Stomach smooth muscle (tissue), 2 donors: ENCODE data around the gene FGF14.

Source experiments
- H3K27ac ChIP-seq: one replicate; pipeline ENCODE4 v1.7.0; 2013; ENCODE audit warnings: mild to moderate bottlenecking, low read length, inconsistent platforms
- H3K27me3 ChIP-seq, 2 donors: one replicate each; pipeline ENCODE4 v1.7.0; 2013; ENCODE audit warnings: low read length in 2 of 2; ENCODE audit not compliant: insufficient read depth in 2 of 2, control insufficient read depth in 1 of 2
- H3K36me3 ChIP-seq, 2 donors: one replicate each; pipeline ENCODE4 v1.7.0; 2013; ENCODE audit warnings: low read length in 2 of 2; ENCODE audit not compliant: control insufficient read depth in 2 of 2, insufficient read depth in 2 of 2
- H3K4me1 ChIP-seq: one replicate; pipeline ENCODE4 v1.7.0; 2013; ENCODE audit warnings: low read length; ENCODE audit not compliant: control insufficient read depth, insufficient read depth
- H3K4me3 ChIP-seq, 2 donors: one replicate each; pipeline ENCODE4 v1.7.0; 2013; ENCODE audit warnings: low read length in 2 of 2
- H3K9ac ChIP-seq, 2 donors: one replicate each; pipeline ENCODE4 v1.7.0; 2013; ENCODE audit warnings: low read length in 2 of 2, mild to moderate bottlenecking in 1 of 2
- H3K9me3 ChIP-seq, 2 donors: one replicate each; pipeline ENCODE4 v1.7.0; 2013; ENCODE audit warnings: low read length in 2 of 2; ENCODE audit not compliant: control insufficient read depth in 2 of 2
- donor health status: healthy.
- donor health status: Pancreatic carcinoma.

The FGF14 gene

GRCh38 chr13:102177431-102177830 lies 224.4 kb downstream of the FGF14 start:
- H3K9me3 ChIP-seq: no peaks in the 10 kb centered on the region
- no peaks in the 10 kb centered on the region for H3K4me1 ChIP-seq
- no peak overlapping the region for H3K4me3 ChIP-seq
- H3K27me3 ChIP-seq: no peaks in the 10 kb centered on the region
- H3K27ac ChIP-seq: no peak overlapping the region
- H3K9ac ChIP-seq: no peak overlapping the region
- no peaks in the 10 kb centered on the region for H3K36me3 ChIP-seq

GRCh38 chr13:102176846-102177245 lies 225.0 kb downstream of the FGF14 start:
- Histone ChIP-seq H3K36me3 (no peaks in the 10 kb centered on the region), H3K4me3 (no peak overlapping the region), H3K27ac (no peak overlapping the region), H3K4me1 (no peaks in the 10 kb centered on the region), H3K9ac (no peak overlapping the region), H3K9me3 (no peaks in the 10 kb centered on the region), H3K27me3 (no peaks in the 10 kb centered on the region)

GRCh38 chr13:102172406-102172805 lies 229.4 kb downstream of the FGF14 start:
- no peak overlapping the region for H3K27ac ChIP-seq
- H3K9ac ChIP-seq: no peak overlapping the region
- H3K36me3 ChIP-seq: no peaks in the 10 kb centered on the region
- H3K27me3 ChIP-seq: no peaks in the 10 kb centered on the region
- no peak overlapping the region for H3K4me3 ChIP-seq
- H3K9me3 ChIP-seq: no peaks in the 10 kb centered on the region
- H3K4me1 ChIP-seq: no peaks in the 10 kb centered on the region

GRCh38 chr13:102170305-102170704 lies 231.5 kb downstream of the FGF14 start:
- H3K27me3 ChIP-seq: no peaks in the 10 kb centered on the region
- H3K4me1 ChIP-seq: no peaks in the 10 kb centered on the region
- H3K4me3 ChIP-seq: no peak overlapping the region
- H3K27ac ChIP-seq: no peak overlapping the region
- no peaks in the 10 kb centered on the region for H3K9me3 ChIP-seq
- no peak overlapping the region for H3K9ac ChIP-seq
- H3K36me3 ChIP-seq: no peaks in the 10 kb centered on the region

- H3K36me3 ChIP-seq: no peaks in the 10 kb centered on the region
- no peaks in the 10 kb centered on the region for H3K27me3 ChIP-seq
- H3K9me3 ChIP-seq: no peaks in the 10 kb centered on the region
- H3K27ac ChIP-seq: no peak overlapping the region
- H3K4me1 ChIP-seq: no peaks in the 10 kb centered on the region
- no peak overlapping the region for H3K4me3 ChIP-seq
- H3K9ac ChIP-seq: no peak overlapping the region
Observed at GRCh38 chr13:102169471-102170015, 232.3 kb downstream of the FGF14 start.

GRCh38 chr13:102152790-102153189 lies 249.1 kb downstream of the FGF14 start:
- H3K9ac ChIP-seq: no peak overlapping the region
- no peaks in the 10 kb centered on the region for H3K9me3 ChIP-seq
- no peaks in the 10 kb centered on the region for H3K27me3 ChIP-seq
- H3K36me3 ChIP-seq: no peaks in the 10 kb centered on the region
- H3K4me1 ChIP-seq: no peaks in the 10 kb centered on the region
- no peak overlapping the region for H3K27ac ChIP-seq
- H3K4me3 ChIP-seq: no peak overlapping the region

- H3K27me3 ChIP-seq: no peaks in the 10 kb centered on the region
- H3K4me3 ChIP-seq: no peak overlapping the region
- no peaks in the 10 kb centered on the region for H3K36me3 ChIP-seq
- H3K27ac ChIP-seq: no peak overlapping the region
- H3K4me1 ChIP-seq: no peaks in the 10 kb centered on the region
- H3K9ac ChIP-seq: no peak overlapping the region
- no peaks in the 10 kb centered on the region for H3K9me3 ChIP-seq
Observed at GRCh38 chr13:102147353-102147752, 254.5 kb downstream of the FGF14 start.

GRCh38 chr13:102145750-102146149 lies 256.1 kb downstream of the FGF14 start:
- H3K36me3 ChIP-seq: no peaks in the 10 kb centered on the region

GRCh38 chr13:102142473-102142826 lies 259.4 kb downstream of the FGF14 start:
- no peaks in the 10 kb centered on the region for H3K9me3 ChIP-seq
- H3K4me3 ChIP-seq: no peak overlapping the region
- H3K36me3 ChIP-seq: no peaks in the 10 kb centered on the region
- peaks cover 2% of the 10 kb centered on the region for H3K4me1 ChIP-seq
- no peak overlapping the region for H3K27ac ChIP-seq
- H3K9ac ChIP-seq: no peak overlapping the region
- H3K27me3 ChIP-seq: no peaks in the 10 kb centered on the region

More at GRCh38 chr13:102145750-102146149, 256.1 kb downstream of the FGF14 start:
- Histone ChIP-seq H3K9me3 (no peaks in the 10 kb centered on the region), H3K4me1 (no peaks in the 10 kb centered on the region), H3K27me3 (no peaks in the 10 kb centered on the region), H3K27ac (no peak overlapping the region), H3K9ac (no peak overlapping the region), H3K4me3 (no peak overlapping the region)

- no peaks in the 10 kb centered on the region for H3K27me3 ChIP-seq
- H3K36me3 ChIP-seq: no peaks in the 10 kb centered on the region
- no peaks in the 10 kb centered on the region for H3K9me3 ChIP-seq
- H3K4me1 ChIP-seq: peaks cover 2% of the 10 kb centered on the region
- no peak overlapping the region for H3K9ac ChIP-seq
- H3K27ac ChIP-seq: no peak overlapping the region
- H3K4me3 ChIP-seq: no peak overlapping the region
Observed at GRCh38 chr13:102141625-102142472, 260.0 kb downstream of the FGF14 start.

GRCh38 chr13:102139626-102140025 lies 262.2 kb downstream of the FGF14 start:
- no peaks in the 10 kb centered on the region for H3K36me3 ChIP-seq

More at GRCh38 chr13:102139626-102140025, 262.2 kb downstream of the FGF14 start:
- H3K27ac ChIP-seq: no peak overlapping the region
- no peaks in the 10 kb centered on the region for H3K27me3 ChIP-seq
- peaks cover 2% of the 10 kb centered on the region for H3K4me1 ChIP-seq
- H3K9me3 ChIP-seq: no peaks in the 10 kb centered on the region
- H3K4me3 ChIP-seq: no peak overlapping the region
- H3K9ac ChIP-seq: no peak overlapping the region
